ENCODE measurements around the gene TRIP10.
"Not testable (repeated sequence)": the region's sequence is repeated elsewhere in the genome, so short reads cannot be mapped to it uniquely, and the experiment has no call there.

Gene TRIP10

DNA sequence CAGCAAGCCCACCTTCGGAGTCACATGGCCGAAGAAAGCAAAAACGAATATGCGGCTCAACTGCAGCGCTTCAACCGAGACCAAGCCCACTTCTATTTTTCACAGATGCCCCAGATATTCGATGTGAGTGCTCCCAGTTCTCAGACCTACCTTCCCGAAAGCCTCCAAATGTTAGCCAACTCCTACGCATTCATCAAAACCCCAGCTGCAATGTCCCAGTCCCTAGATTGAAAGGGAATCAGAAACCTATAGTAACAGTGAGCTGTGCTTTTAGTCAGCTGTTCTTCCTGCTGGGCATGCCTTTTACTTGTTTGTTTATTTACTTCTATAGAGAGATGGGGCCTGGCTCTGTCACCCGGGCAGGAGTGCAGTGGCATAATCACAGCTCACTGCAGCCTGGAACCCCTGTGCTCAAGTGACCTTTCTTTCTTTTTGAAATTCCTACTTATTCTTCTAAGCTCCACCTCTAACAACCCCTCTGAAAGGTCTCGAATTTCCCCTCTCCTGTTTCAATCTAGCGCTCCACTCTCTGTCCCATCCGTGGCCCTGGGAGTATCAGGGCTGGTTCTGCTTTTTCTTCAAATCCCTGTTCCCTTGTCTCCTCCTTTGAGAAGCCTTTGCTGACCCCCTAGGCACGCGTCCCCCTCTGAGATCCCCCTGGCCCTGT is 4.4 kb downstream of the TRIP10 start:
- DNase-seq (ENCODE audit: low read depth), result no peak
- TF ChIP-seq, protein P1, sequence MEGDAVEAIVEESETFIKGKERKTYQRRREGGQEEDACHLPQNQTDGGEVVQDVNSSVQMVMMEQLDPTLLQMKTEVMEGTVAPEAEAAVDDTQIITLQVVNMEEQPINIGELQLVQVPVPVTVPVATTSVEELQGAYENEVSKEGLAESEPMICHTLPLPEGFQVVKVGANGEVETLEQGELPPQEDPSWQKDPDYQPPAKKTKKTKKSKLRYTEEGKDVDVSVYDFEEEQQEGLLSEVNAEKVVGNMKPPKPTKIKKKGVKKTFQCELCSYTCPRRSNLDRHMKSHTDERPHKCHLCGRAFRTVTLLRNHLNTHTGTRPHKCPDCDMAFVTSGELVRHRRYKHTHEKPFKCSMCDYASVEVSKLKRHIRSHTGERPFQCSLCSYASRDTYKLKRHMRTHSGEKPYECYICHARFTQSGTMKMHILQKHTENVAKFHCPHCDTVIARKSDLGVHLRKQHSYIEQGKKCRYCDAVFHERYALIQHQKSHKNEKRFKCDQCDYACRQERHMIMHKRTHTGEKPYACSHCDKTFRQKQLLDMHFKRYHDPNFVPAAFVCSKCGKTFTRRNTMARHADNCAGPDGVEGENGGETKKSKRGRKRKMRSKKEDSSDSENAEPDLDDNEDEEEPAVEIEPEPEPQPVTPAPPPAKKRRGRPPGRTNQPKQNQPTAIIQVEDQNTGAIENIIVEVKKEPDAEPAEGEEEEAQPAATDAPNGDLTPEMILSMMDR (conservative IDR thresholded peaks at IDR 0.05; ENCODE audit: low read length), result no peak
- H3K4me3 ChIP-seq (ENCODE audit: low read length), result peak overlapping the region; percentile 16

DNA sequence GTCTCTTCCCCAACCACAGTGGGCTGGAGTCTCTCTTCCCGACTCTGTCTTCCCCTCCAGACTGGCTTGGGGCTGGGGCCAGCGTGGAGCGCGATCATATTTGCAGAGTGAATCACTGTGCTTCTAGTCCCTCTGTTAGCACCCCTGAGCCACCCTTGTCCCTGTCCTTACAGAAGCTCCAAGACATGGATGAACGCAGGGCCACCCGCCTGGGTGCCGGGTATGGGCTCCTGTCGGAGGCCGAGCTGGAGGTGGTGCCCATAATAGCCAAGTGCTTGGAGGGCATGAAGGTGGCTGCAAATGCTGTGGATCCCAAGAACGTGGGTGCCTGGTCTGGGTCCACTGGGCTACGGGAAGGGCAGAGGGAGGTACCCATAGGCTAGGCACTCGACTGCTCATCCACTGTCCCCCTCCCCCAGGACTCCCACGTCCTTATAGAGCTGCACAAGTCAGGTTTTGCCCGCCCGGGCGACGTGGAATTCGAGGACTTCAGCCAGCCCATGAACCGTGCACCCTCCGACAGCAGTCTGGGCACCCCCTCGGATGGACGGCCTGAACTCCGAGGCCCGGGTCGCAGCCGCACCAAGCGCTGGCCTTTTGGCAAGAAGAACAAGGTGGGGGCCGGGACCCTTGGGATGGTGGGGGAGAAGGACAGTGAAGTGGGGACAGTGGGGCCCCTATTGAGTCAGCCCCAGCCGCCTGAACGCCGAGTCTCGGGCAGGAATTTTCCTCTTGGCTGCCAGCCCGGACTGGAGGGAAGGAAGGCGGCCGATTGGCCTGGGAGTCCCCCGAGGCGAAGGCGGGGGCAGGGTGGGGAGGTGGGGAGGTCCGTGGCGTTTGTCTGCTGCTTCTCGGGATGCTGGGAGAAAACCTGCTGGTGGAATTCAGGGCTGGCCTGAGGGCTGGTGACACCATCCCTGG is 5.2 kb downstream of the TRIP10 start:
- H3K4me3 ChIP-seq (ENCODE audit: low read length), result peak overlapping the region; percentile 17
- TF ChIP-seq, protein P1 (conservative IDR thresholded peaks at IDR 0.05; ENCODE audit: low read length), result no peak
- DNase-seq (ENCODE audit: low read depth), result peak; percentile 86

DNA sequence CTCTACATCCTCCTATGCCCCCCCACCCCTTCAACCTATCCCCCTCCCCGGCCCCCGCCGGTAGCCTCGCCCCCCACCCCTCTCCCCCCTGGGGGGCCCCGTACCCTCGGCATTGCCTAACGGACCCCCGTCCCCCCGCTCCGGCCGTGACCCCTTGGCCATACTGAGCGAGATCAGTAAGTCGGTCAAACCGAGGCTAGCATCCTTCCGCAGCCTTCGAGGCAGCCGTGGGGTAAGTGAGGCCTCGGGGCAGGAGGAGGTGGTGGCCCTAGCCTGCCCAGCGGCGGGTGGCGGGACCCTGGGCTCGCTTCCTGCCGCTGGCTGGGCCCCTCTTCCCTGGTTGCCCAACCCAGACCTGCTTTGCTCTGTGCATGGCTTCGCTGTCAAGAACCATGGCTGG is 6.5 kb downstream of the TRIP10 start:
- TF ChIP-seq, protein P1 (conservative IDR thresholded peaks at IDR 0.05; ENCODE audit: low read length), result no peak
- no peak overlapping the region for H3K4me3 ChIP-seq (ENCODE audit: low read length)
- no peak for DNase-seq (ENCODE audit: low read depth)

DNA sequence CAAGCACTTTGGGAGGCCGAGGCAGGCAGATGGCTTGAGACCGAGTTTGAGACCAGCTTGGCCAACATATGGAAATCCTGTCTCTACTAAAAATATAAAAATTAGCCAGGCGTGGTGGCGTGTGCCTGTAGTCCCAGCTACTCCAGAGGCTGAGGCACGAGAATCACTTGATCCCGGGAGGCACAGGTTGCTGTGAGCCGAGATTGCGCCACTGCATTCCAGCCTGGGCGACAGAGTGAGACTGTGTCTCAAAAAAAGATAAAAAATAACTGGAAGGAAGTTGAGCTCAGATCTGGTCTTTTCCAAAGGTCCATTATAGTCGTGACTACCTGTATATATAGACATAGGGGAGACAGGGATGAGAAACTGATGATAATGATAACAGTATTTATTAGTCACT is 9.1 kb downstream of the TRIP10 start:
- H3K4me3 ChIP-seq (ENCODE audit: low read length); DNase-seq (ENCODE audit: low read depth): not testable (repeated sequence)

DNA sequence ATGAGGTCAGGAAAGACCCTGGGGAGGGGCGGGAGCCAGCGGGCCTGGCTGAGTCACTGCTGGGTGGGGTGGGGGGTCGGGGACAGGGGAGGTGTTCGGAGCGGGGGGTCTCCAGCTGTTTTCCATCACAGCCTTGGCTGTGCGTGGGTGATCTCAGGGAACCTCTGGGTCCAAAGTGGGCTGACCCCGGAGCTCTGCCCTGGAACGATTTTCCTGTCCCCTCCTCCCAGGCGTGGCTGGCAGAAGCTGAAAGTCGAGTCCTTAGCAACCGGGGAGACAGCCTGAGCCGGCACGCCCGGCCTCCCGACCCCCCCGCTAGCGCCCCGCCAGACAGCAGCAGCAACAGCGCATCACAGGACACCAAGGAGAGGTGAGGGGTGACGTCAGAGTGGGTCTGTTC is 10.6 kb downstream of the TRIP10 start:
- H3K4me3 ChIP-seq (ENCODE audit: low read length), result no peak overlapping the region
- DNase-seq (ENCODE audit: low read depth), result no peak
- TF ChIP-seq, protein P1 (conservative IDR thresholded peaks at IDR 0.05; ENCODE audit: low read length), result no peak

DNA sequence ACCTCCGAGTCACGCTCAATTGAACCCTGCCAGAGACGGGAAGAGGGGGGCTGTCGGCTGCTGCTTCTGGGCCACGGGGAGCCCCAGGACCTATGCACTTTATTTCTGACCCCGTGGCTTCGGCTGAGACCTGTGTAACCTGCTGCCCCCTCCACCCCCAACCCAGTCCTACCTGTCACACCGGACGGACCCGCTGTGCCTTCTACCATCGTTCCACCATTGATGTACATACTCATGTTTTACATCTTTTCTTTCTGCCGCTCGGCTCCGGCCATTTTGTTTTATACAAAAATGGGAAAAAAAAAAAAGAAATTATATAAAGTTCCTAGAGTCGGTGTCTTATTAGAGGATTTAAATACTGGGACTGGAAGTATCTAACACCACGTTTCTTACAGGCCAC is 11.7 kb downstream of the TRIP10 start:
- DNase-seq (ENCODE audit: low read depth), result no peak
- TF ChIP-seq, protein P1 (conservative IDR thresholded peaks at IDR 0.05; ENCODE audit: low read length), result no peak
- H3K4me3 ChIP-seq (ENCODE audit: low read length), result no peak overlapping the region

DNA sequence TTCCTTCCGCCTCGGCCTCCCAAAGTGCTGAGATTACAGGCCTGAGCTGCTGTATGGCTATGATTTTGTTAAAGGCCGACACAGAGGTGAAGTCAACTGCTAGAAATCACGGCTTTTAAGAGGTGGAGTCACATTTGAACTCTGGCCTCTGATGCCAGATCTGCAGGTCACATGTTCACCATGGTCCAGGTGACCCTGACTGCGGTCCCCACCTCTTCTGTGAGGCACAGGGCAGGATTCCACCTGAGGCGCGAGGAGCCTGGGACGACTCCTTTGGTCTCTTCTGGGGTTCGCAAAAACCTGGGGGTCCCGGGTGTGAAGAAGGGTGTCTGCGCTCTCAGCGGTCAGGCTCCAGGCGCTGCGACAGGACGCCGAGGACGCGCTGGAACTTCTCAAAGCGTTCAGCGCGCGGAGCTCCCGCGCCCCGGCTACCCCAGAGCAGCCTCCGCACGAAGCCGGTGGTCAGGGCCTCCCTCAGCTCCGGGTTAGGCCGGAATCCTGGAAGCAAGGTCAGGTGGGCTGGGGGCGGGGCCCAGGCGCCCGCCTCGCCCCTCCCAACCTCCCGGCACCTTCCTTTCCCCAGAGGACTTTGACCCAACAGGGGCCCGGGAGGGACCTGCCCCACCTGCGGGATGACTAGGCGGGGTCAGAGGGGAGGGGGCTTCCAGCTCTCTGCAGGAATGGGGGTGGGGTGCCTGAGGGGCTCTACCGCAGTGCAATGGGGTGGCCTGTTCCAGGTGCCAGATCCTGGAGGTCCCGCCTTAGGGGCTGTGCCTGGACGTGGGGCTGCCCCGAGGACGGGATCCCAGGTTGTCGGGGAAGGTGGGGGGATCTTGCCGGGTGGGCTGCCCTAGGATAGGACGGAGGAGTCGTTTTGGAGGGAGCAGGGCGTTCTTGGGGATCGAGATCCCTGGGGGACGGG is 13.0 kb downstream of the TRIP10 start:
- H3K4me3 ChIP-seq (ENCODE audit: low read length), result peak overlapping the region; percentile 49
- TF ChIP-seq, protein P1 (conservative IDR thresholded peaks at IDR 0.05; ENCODE audit: low read length), result no peak
- DNase-seq (ENCODE audit: low read depth), result no peak

Measured in AG10803 (cell line).